HEK293 (cell line): ENCODE data around the gene TNS1.

Experiments
- CTCF ChIA-PET: fragments of 350-600 bp; formaldehyde crosslinking; extraction: SDS; loops from one replicate; lab custom pipeline; 2021; ENCODE audit warnings: antibody characterized with exemption; lab: Yijun Ruan, JAX
- POLR2A ChIA-PET: fragments of 300-600 bp; formaldehyde crosslinking; extraction: SDS; loops from one replicate; lab custom pipeline; 2020; ENCODE audit warnings: antibody characterized with exemption, inconsistent platforms; lab: Yijun Ruan, JAX
- H3K27ac ChIP-seq: fragments of 200-500 bp; sonication (Bioruptor generic); 2 replicates; pipeline ENCODE4 v1.5.1; 2014; ENCODE audit warnings: low read depth, low read length, control low read depth, inconsistent platforms; ENCODE audit errors: extremely low read depth
- H3K36me3 ChIP-seq, 2 experiments: fragments of 200-500 bp in 1 of 2; sonication (Bioruptor generic) in 1 of 2; 1 replicate in 1 of 2; 2 replicates in 1 of 2; pipeline ENCODE4 v1.5.1; 2014 to 2017; ENCODE audit warnings: inconsistent platforms in 2 of 2, low read length in 2 of 2; ENCODE audit not compliant: control insufficient read depth in 2 of 2, insufficient read depth in 1 of 2
- H3K4me1 ChIP-seq: fragments of 200-500 bp; sonication (Bioruptor generic); 2 replicates; pipeline ENCODE4 v1.5.1; 2014; ENCODE audit warnings: mild to moderate bottlenecking, low read length, inconsistent platforms; ENCODE audit not compliant: control insufficient read depth, insufficient read depth
- H3K4me3 ChIP-seq: 2 replicates; pipeline ENCODE4 v1.5.1; 2011; ENCODE audit warnings: low read depth, mild to moderate bottlenecking, control low read depth, low read length, moderate library complexity
- H3K9me3 ChIP-seq: fragments of 200-500 bp; sonication (Bioruptor generic); 2 replicates; pipeline ENCODE4 v1.5.1; 2014; ENCODE audit warnings: low read depth, low read length, inconsistent platforms; ENCODE audit not compliant: control insufficient read depth, insufficient read depth
- FEZF1 ChIP-seq: fragments of 450-650 bp; formaldehyde crosslinking; IDR thresholded peaks from 2 replicates; pipeline ENCODE4 v1.5.1; 2016; ENCODE audit warnings: missing biosample characterization, missing genetic modification characterization
- HOXA7 ChIP-seq: sonication (generic); formaldehyde crosslinking; IDR thresholded peaks from 2 replicates; pipeline ENCODE4 v1.8.1; 2022; ENCODE audit warnings: missing genetic modification reagents, borderline replicate concordance
- PRDM1 ChIP-seq: fragments of 450-650 bp; formaldehyde crosslinking; IDR thresholded peaks from 2 replicates; pipeline ENCODE4; 2016; ENCODE audit warnings: missing biosample characterization, missing genetic modification characterization
- RBAK ChIP-seq: fragments of 450-650 bp; formaldehyde crosslinking; IDR thresholded peaks from 2 replicates; pipeline ENCODE4 v1.5.1; 2016; ENCODE audit warnings: missing biosample characterization, missing genetic modification characterization
- SALL2 ChIP-seq: fragments of 450-650 bp; formaldehyde crosslinking; IDR thresholded peaks from 2 replicates; pipeline ENCODE4 v1.5.0; 2017; ENCODE audit warnings: missing biosample characterization, mild to moderate bottlenecking, missing genetic modification characterization, borderline replicate concordance
- TCF7L2 ChIP-seq: IDR thresholded peaks from 2 replicates; pipeline ENCODE4 v1.6.1; 2011; ENCODE audit warnings: low read depth, mild to moderate bottlenecking, inconsistent platforms, low read length, moderate library complexity, borderline replicate concordance
- ZNF10 ChIP-seq: fragments of 450-650 bp; formaldehyde crosslinking; IDR thresholded peaks from 2 replicates; pipeline ENCODE4 v1.5.1; 2017; ENCODE audit warnings: missing biosample characterization, missing genetic modification characterization
- ZNF16 ChIP-seq: fragments of 450-650 bp; formaldehyde crosslinking; IDR thresholded peaks from 2 replicates; pipeline ENCODE4 v1.5.1; 2016; ENCODE audit warnings: low read depth, missing biosample characterization, missing genetic modification characterization
- ZNF174 ChIP-seq: fragments of 450-650 bp; formaldehyde crosslinking; IDR thresholded peaks from 2 replicates; pipeline ENCODE4 v1.5.0; 2017; ENCODE audit warnings: missing biosample characterization, mild to moderate bottlenecking, missing genetic modification characterization
- ZNF23 ChIP-seq: fragments of 450-650 bp; formaldehyde crosslinking; IDR thresholded peaks from 2 replicates; pipeline ENCODE4 v1.5.1; 2016; ENCODE audit warnings: missing biosample characterization, missing genetic modification characterization, borderline replicate concordance
- ZNF239 ChIP-seq: fragments of 450-650 bp; formaldehyde crosslinking; IDR thresholded peaks from 2 replicates; pipeline ENCODE4 v1.5.1; 2016; ENCODE audit warnings: missing biosample characterization, missing genetic modification characterization
- ZNF26 ChIP-seq: fragments of 450-650 bp; formaldehyde crosslinking; IDR thresholded peaks from 2 replicates; pipeline ENCODE4 v1.5.1; 2016; ENCODE audit warnings: missing biosample characterization, missing genetic modification characterization
- ZNF37A ChIP-seq: fragments of 450-650 bp; IDR thresholded peaks from 2 replicates; pipeline ENCODE4 v1.5.1; 2018; ENCODE audit warnings: missing biosample characterization, missing genetic modification characterization
- ZNF521 ChIP-seq: fragments of 450-650 bp; formaldehyde crosslinking; IDR thresholded peaks from 2 replicates; pipeline ENCODE4 v1.5.1; 2017; ENCODE audit warnings: missing biosample characterization, mild to moderate bottlenecking, missing genetic modification characterization
- ZNF549 ChIP-seq: fragments of 450-650 bp; IDR thresholded peaks from 2 replicates; pipeline ENCODE4 v1.5.1; 2018; ENCODE audit warnings: missing biosample characterization, missing genetic modification characterization, mild to moderate bottlenecking, inconsistent platforms, moderate library complexity
- ZNF558 ChIP-seq: fragments of 450-650 bp; formaldehyde crosslinking; IDR thresholded peaks from 2 replicates; pipeline ENCODE4 v1.5.1; 2016; ENCODE audit warnings: missing biosample characterization, missing genetic modification characterization
- ZNF639 ChIP-seq: fragments of 450-650 bp; formaldehyde crosslinking; IDR thresholded peaks from 2 replicates; pipeline ENCODE4 v1.5.1; 2016; ENCODE audit warnings: missing biosample characterization, missing genetic modification characterization
- ZNF654 ChIP-seq: fragments of 450-650 bp; formaldehyde crosslinking; IDR thresholded peaks from 2 replicates; pipeline ENCODE4 v1.5.1; 2016; ENCODE audit warnings: low read depth, missing biosample characterization, missing genetic modification characterization
- ZNF658 ChIP-seq: fragments of 450-650 bp; formaldehyde crosslinking; IDR thresholded peaks from 2 replicates; pipeline ENCODE4; 2016; ENCODE audit warnings: missing biosample characterization, missing genetic modification characterization
- ZNF670 ChIP-seq: fragments of 450-650 bp; formaldehyde crosslinking; IDR thresholded peaks from 2 replicates; pipeline ENCODE4 v1.5.1; 2016; ENCODE audit warnings: missing biosample characterization, missing genetic modification characterization, low read depth
- ZNF701 ChIP-seq: fragments of 450-650 bp; formaldehyde crosslinking; IDR thresholded peaks from 2 replicates; pipeline ENCODE4 v1.5.1; 2016; ENCODE audit warnings: missing biosample characterization, missing genetic modification characterization
- ZNF792 ChIP-seq: fragments of 450-650 bp; formaldehyde crosslinking; IDR thresholded peaks from 2 replicates; pipeline ENCODE4 v1.5.1; 2016; ENCODE audit warnings: missing biosample characterization, missing genetic modification characterization
- ZNF830 ChIP-seq: fragments of 450-650 bp; IDR thresholded peaks from 2 replicates; pipeline ENCODE4 v1.5.0; 2018; ENCODE audit warnings: missing biosample characterization, missing genetic modification characterization, low read depth, mild to moderate bottlenecking, moderate library complexity
- ZSCAN23 ChIP-seq: fragments of 450-650 bp; formaldehyde crosslinking; IDR thresholded peaks from 2 replicates; pipeline ENCODE4 v1.5.1; 2016; ENCODE audit warnings: missing biosample characterization, missing genetic modification characterization
- TF ChIP-seq, protein P1 (sequence below): fragments of 450-650 bp; formaldehyde crosslinking; IDR thresholded peaks from 2 replicates; pipeline ENCODE4 v1.5.1; 2017; ENCODE audit warnings: missing biosample characterization, missing genetic modification characterization
- TF ChIP-seq, protein P2 (sequence below): fragments of 450-650 bp; formaldehyde crosslinking; IDR thresholded peaks from 2 replicates; pipeline ENCODE4 v1.5.1; 2016; ENCODE audit warnings: missing biosample characterization, missing genetic modification characterization

The TNS1 gene

DNA sequence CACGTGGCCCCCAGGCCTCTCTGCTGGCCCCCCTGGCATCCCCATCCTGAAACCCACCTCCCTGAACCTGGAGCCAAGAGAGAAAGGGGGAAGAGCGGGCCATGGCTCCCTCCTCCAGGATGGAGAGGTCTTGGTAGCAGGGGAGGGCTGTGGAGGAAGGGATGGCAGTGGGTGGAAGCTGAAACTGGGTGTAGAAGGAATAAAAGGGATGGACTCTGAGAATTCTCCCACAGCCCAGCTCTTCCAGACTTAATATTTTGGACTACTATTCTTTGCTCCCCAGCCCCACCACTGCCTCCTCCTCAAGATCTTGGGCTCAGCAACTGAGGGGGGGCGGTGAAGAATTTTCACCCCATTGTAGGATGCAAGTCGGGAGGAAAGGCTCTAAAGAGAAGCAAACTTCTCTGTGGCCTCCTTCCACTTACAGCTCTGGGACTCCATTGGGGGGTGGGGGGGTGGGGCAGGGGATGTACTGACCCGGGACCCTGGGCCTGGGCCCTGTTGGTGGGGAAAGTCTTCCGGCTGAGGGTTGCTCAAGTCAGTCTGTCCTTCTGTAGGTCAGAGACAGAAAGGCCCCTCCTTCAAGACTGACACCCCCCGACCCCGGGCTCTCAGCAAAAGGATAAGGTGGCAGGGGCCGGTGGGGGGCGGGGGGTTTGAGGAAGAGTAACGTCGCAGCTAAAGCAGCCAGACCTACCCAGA is 501 bp downstream of the TNS1 start:
- CTCF ChIA-PET, result interaction anchor here (1.6 kb wide), 1 partner anchor 9 kb away, joined by 8 read pairs; no protein-coding TSS in a partner anchor
- Histone ChIP-seq H3K4me3 (no peak overlapping the region), H3K9me3 (no peaks in the 10 kb centered on the region), H3K36me3 (no peaks in the 10 kb centered on the region), H3K27ac (no peak overlapping the region), H3K4me1 (no peaks in the 10 kb centered on the region)
- TF ChIP-seq ZNF792 (tag by site-specific recombination), result no peak
- no peak for TF ChIP-seq ZNF639 (tag by site-specific recombination)
- TF ChIP-seq ZNF16 (tag by site-specific recombination), result no peak
- no peak for TF ChIP-seq ZNF521
- no peak for TF ChIP-seq ZNF830 (tag by site-specific recombination)
- no peak for TF ChIP-seq FEZF1 (tag by site-specific recombination)
- POLR2A ChIA-PET, result no interaction called here

GRCh38 chr2:218001629-218002028 is 1.2 kb downstream of the TNS1 start:
- CTCF ChIA-PET, result no interaction called here
- POLR2A ChIA-PET, result interaction anchor here (0.7 kb wide), 1 partner anchor 55 kb away, joined by 3 read pairs; no protein-coding TSS in a partner anchor

DNA sequence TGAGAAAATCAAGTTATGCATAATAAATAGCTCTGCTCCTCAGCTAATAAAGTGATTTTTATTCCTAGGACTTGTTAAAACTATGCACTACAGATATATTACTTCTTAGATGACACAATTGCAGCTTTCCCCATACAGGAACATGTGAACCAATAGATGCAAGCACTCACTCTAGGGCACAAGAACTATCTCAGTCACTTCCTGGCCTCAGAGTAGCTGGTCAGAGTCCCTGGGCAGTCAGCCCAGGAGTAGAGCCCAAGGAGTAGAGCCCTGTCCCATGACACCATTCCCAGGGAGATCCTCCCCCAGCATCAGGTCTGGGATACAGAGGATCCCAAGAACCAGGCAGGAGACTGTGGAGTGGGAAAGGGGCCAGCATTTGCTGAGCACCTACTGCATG is 2.7 kb downstream of the TNS1 start:
- H3K4me1 ChIP-seq, result no peaks in the 10 kb centered on the region
- H3K36me3 ChIP-seq, result no peaks in the 10 kb centered on the region
- H3K4me3 ChIP-seq, result no peak overlapping the region
- ChIA-PET CTCF (interaction anchor here (0.5 to 1.8 kb wide), 7 partner anchors 11 to 229 kb away, joined by 3 to 5 read pairs (median 4); no protein-coding TSS in a partner anchor), POLR2A (no interaction called here)
- H3K9me3 ChIP-seq, result no peaks in the 10 kb centered on the region
- no peak overlapping the region for H3K27ac ChIP-seq
- TF ChIP-seq TCF7L2, result no peak
- TF ChIP-seq, protein P1, sequence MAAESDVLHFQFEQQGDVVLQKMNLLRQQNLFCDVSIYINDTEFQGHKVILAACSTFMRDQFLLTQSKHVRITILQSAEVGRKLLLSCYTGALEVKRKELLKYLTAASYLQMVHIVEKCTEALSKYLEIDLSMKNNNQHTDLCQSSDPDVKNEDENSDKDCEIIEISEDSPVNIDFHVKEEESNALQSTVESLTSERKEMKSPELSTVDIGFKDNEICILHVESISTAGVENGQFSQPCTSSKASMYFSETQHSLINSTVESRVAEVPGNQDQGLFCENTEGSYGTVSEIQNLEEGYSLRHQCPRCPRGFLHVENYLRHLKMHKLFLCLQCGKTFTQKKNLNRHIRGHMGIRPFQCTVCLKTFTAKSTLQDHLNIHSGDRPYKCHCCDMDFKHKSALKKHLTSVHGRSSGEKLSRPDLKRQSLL (tag by site-specific recombination), result no peak
- no peak for TF ChIP-seq ZNF239 (tag by site-specific recombination)
- no peak for TF ChIP-seq ZNF701 (tag by site-specific recombination)
- no peak for TF ChIP-seq SALL2 (tag by site-specific recombination)
- TF ChIP-seq HOXA7 (CRISPR knock-in tag), result no peak
- no peak for TF ChIP-seq ZNF37A (tag by site-specific recombination)
- no peak for TF ChIP-seq ZNF670 (tag by site-specific recombination)
- no peak for TF ChIP-seq ZNF658 (tag by site-specific recombination)
- no peak for TF ChIP-seq ZNF26 (tag by site-specific recombination)
- no peak for TF ChIP-seq ZNF654
- no peak for TF ChIP-seq ZNF549 (tag by site-specific recombination)
- no peak for TF ChIP-seq ZNF558 (tag by site-specific recombination)
- no peak for TF ChIP-seq ZSCAN23 (tag by site-specific recombination)
- no peak for TF ChIP-seq ZNF174 (tag by site-specific recombination)
- TF ChIP-seq ZNF16 (tag by site-specific recombination), result no peak
- TF ChIP-seq ZNF23 (tag by site-specific recombination), result no peak
- no peak for TF ChIP-seq RBAK
- TF ChIP-seq ZNF10, result no peak

More at GRCh38 chr2:218001629-218002028, 1.2 kb downstream of the TNS1 start:
- H3K27ac ChIP-seq, result no peak overlapping the region
- no peaks in the 10 kb centered on the region for H3K9me3 ChIP-seq
- no peaks in the 10 kb centered on the region for H3K4me1 ChIP-seq
- TF ChIP-seq, protein P2, sequence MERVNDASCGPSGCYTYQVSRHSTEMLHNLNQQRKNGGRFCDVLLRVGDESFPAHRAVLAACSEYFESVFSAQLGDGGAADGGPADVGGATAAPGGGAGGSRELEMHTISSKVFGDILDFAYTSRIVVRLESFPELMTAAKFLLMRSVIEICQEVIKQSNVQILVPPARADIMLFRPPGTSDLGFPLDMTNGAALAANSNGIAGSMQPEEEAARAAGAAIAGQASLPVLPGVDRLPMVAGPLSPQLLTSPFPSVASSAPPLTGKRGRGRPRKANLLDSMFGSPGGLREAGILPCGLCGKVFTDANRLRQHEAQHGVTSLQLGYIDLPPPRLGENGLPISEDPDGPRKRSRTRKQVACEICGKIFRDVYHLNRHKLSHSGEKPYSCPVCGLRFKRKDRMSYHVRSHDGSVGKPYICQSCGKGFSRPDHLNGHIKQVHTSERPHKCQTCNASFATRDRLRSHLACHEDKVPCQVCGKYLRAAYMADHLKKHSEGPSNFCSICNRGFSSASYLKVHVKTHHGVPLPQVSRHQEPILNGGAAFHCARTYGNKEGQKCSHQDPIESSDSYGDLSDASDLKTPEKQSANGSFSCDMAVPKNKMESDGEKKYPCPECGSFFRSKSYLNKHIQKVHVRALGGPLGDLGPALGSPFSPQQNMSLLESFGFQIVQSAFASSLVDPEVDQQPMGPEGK (tag by site-specific recombination), result no peak
- TF ChIP-seq PRDM1 (no peak), ZSCAN23 (tag by site-specific recombination) (no peak)
- no peaks in the 10 kb centered on the region for H3K36me3 ChIP-seq
- no peak overlapping the region for H3K4me3 ChIP-seq
